CD14-positive monocyte (primary cell): ENCODE measurements around the gene SRCIN1. TPM values are rescaled to one million over a fixed set of nuclear protein-coding genes. Genes with fewer than 3 reads are reported as not detected.

Experiments
- DNase-seq, 3 donors: peaks; one replicate each; pipeline ENCODE4 v3.0.0-alpha.2; 2011 to 2022
- H2AFZ ChIP-seq: 2 replicates; pipeline ENCODE4 v1.6.0; 2012; ENCODE audit warnings: mild to moderate bottlenecking, low read depth, low read length, inconsistent platforms; ENCODE audit not compliant: insufficient read depth, poor library complexity, severe bottlenecking
- H3K27ac ChIP-seq, 2 donors: 1 replicate in 1 of 2; 2 replicates in 1 of 2; pipeline ENCODE4 v1.5.1; 2012 to 2013; ENCODE audit warnings: low read length in 2 of 2, control low read depth in 1 of 2, inconsistent platforms in 1 of 2, low read depth in 1 of 2, mild to moderate bottlenecking in 1 of 2
- H3K27me3 ChIP-seq, 2 donors: one replicate each; pipeline versions ENCODE4 v1.6.0 to v1.6.1; 2011 to 2013; ENCODE audit warnings: low read length in 2 of 2; ENCODE audit not compliant: control insufficient read depth in 2 of 2, insufficient read depth in 2 of 2
- H3K36me3 ChIP-seq, 2 donors: replicated peaks in 1 of 2; 1 replicate in 1 of 2; 2 replicates in 1 of 2; pipeline versions ENCODE4 v1.5.1 to v1.6.1; 2012 to 2013; ENCODE audit warnings: low read length in 2 of 2, control low read depth in 1 of 2, inconsistent platforms in 1 of 2, mild to moderate bottlenecking in 1 of 2; ENCODE audit not compliant: insufficient read depth in 2 of 2, control insufficient read depth in 1 of 2
- H3K4me1 ChIP-seq, 2 donors: 1 replicate in 1 of 2; 2 replicates in 1 of 2; pipeline versions ENCODE4 v1.5.1 to v1.6.1; 2012 to 2013; ENCODE audit warnings: low read length in 2 of 2, control low read depth in 1 of 2, inconsistent platforms in 1 of 2, mild to moderate bottlenecking in 1 of 2, moderate library complexity in 1 of 2; ENCODE audit not compliant: insufficient read depth in 2 of 2, control insufficient read depth in 1 of 2
- H3K4me2 ChIP-seq: replicated peaks from 2 replicates; pipeline ENCODE3; 2012; ENCODE audit warnings: low read length, moderate library complexity, mild to moderate bottlenecking; ENCODE audit not compliant: poor library complexity, severe bottlenecking; ENCODE audit errors: extremely low read depth
- H3K4me3 ChIP-seq, 3 experiments: fragments of 200-600 bp in 1 of 3; sonication (generic) in 1 of 3; replicated peaks in 1 of 3; 1 replicate in 2 of 3; 2 replicates in 1 of 3; pipeline ENCODE4 v1.5.1; 2011 to 2013; ENCODE audit warnings: low read length in 3 of 3, mild to moderate bottlenecking in 3 of 3, control low read depth in 2 of 3, low read depth in 2 of 3, inconsistent platforms in 1 of 3, moderate library complexity in 1 of 3
- H3K79me2 ChIP-seq: 2 replicates; pipeline ENCODE4 v1.6.0; 2012; ENCODE audit warnings: mild to moderate bottlenecking, control low read depth, inconsistent platforms, low read length, moderate library complexity; ENCODE audit not compliant: insufficient read depth
- H3K9ac ChIP-seq: 2 replicates; pipeline ENCODE4 v1.6.0; 2017; ENCODE audit warnings: low read length, mild to moderate bottlenecking; ENCODE audit not compliant: insufficient read depth, poor library complexity, severe bottlenecking
- H3K9me3 ChIP-seq, 2 donors: replicated peaks in 1 of 2; 1 replicate in 1 of 2; 2 replicates in 1 of 2; pipeline versions ENCODE4 v1.5.1 to v1.6.1; 2012 to 2013; ENCODE audit warnings: low read length in 2 of 2, control low read depth in 1 of 2; ENCODE audit not compliant: control insufficient read depth in 1 of 2, insufficient read depth in 1 of 2
- H4K20me1 ChIP-seq: 2 replicates; pipeline ENCODE4 v1.6.0; 2012; ENCODE audit warnings: mild to moderate bottlenecking, low read length, control low read depth, moderate library complexity; ENCODE audit not compliant: insufficient read depth
- H3K27ac Mint-ChIP-seq, 7 donors: one replicate each; pipeline ENCODE4 v1.8.0; 2020; ENCODE audit warnings: mild to moderate bottlenecking in 7 of 7, mixed read lengths in 7 of 7, moderate library complexity in 6 of 7, inconsistent platforms in 2 of 7
- H3K27me3 Mint-ChIP-seq, 3 donors: one replicate each; pipeline ENCODE4 v1.8.0; 2021 to 2022; ENCODE audit warnings: low read depth in 3 of 3, mild to moderate bottlenecking in 3 of 3, mixed read lengths in 3 of 3, moderate library complexity in 3 of 3, inconsistent platforms in 1 of 3
- H3K36me3 Mint-ChIP-seq, 2 donors: one replicate each; pipeline ENCODE4 v1.8.0; 2020; ENCODE audit warnings: mixed read lengths in 2 of 2, inconsistent platforms in 1 of 2, mild to moderate bottlenecking in 1 of 2
- H3K4me1 Mint-ChIP-seq: one replicate; pipeline ENCODE4 v1.8.0; 2020; ENCODE audit warnings: mild to moderate bottlenecking, mixed read lengths
- H3K4me3 Mint-ChIP-seq, 2 donors: one replicate each; pipeline ENCODE4 v1.8.0; 2020; ENCODE audit warnings: mild to moderate bottlenecking in 2 of 2, mixed read lengths in 2 of 2, moderate library complexity in 1 of 2
- H3K9me3 Mint-ChIP-seq, 7 donors: one replicate each; pipeline ENCODE4 v1.8.0; 2020 to 2022; ENCODE audit warnings: mixed read lengths in 7 of 7, mild to moderate bottlenecking in 6 of 7, moderate library complexity in 6 of 7, inconsistent platforms in 2 of 7
- WGBS: methylation state at CpG from one replicate; pipeline ENCODE4 v1.1.5; 2013; ENCODE audit warnings: missing lambda C conversion rate; ENCODE audit not compliant: insufficient coverage; 5-methylcytosine and 5-hydroxymethylcytosine counted together
- intact Hi-C, 2 donors: fragments of 100-400 bp; cut with micrococcal nuclease; formaldehyde crosslinking; loops; one replicate each; pipeline versions ENCODE4 v1.15.0 to v1.15.1; 2023
- polyA plus RNA-seq, 3 donors: library from polyadenylated mRNA; depleted of rRNA in 1 of 3; unstranded in 2 of 3; stranded (reverse) in 1 of 3; fragments of 300-500 nt in 2 of 3; fragments of >200 nt in 1 of 3; fragmentation: Illumina TruSeq in 2 of 3; gene quantifications; 1 replicate in 2 of 3; 2 replicates in 1 of 3; pipeline ENCODE4 v1.2.3, GENCODE V29; 2012 to 2021
- TF ChIP-seq, protein P1 (sequence below): fragments of 200-600 bp; IDR thresholded peaks from one replicate; pipeline ENCODE4 v1.8.0; 2022; ENCODE audit warnings: antibody characterized with exemption, mild to moderate bottlenecking

SRCIN1 gene
- polyA plus RNA-seq, 3 donors, result 0.01 TPM; not detected in 2

DNA sequence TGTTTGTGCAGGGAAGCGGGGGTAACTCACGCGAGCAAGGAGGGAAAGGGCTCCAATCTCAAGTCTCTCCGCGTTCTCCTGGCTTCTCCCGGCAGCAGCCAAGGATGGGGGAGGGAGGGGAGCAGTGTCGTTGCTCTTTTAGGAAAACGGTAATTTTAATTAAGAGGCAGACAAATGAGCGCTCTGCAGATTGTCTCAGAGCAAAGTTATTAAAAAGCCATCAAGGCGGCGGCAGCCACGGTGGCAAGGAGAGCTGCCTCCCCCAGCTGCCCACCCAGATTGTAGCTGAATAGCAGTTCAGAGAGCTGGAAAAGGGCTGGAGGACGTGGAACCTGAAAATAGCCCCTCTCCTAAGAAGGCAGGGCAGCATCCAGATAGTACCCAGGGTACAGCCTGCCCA, 11.6 kb downstream of the SRCIN1 start:
- 81% methylated on average over 6 of the region's 13 CpGs for WGBS

DNA sequence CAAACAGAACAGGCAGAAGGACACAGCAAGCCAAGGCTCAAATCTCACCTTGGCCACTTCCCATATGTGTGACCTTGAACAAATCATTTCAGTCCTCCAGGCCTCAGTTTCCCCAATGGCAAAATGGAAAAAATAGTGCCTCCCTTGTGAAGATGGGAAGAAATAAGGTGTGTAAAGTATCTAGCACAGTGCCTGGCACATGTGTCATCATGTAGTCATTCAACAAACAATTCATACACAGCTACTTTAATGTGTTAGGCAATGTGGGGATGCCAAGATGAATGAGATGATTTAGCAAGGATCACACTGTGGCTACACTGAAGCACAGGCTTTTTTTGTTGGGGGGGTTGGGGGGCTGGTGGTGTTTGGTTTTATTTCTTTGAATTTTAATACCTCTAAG, 13.3 kb downstream of the SRCIN1 start:
- H3K4me3 ChIP-seq, result no peak overlapping the region
- peaks cover 12 to 25% of the 10 kb centered on the region in 2 donors for H3K9me3 ChIP-seq
- no peak for DNase-seq
- H3K4me2 ChIP-seq, result no peak overlapping the region
- Mint-ChIP-seq H3K36me3 (peaks cover 4 to 6% of the 10 kb centered on the region in 2 donors), H3K4me1 (peaks cover 32% of the 10 kb centered on the region), H3K27me3 (peaks cover 85 to 99% (median 99%) of the 10 kb centered on the region in 3 donors), H3K9me3 (peaks cover 6 to 30% (median 12%) of the 10 kb centered on the region in 7 donors), H3K27ac (peak overlapping the region in 1 of 7 donors; percentile 9), H3K4me3 (peak overlapping the region in 1 of 2 donors; percentile 82)
- peaks cover 19 to 32% of the 10 kb centered on the region in 2 donors for H3K4me1 ChIP-seq
- H4K20me1 ChIP-seq, result peaks cover 19% of the 10 kb centered on the region
- no peak overlapping the region for H3K9ac ChIP-seq
- TF ChIP-seq, protein P1, sequence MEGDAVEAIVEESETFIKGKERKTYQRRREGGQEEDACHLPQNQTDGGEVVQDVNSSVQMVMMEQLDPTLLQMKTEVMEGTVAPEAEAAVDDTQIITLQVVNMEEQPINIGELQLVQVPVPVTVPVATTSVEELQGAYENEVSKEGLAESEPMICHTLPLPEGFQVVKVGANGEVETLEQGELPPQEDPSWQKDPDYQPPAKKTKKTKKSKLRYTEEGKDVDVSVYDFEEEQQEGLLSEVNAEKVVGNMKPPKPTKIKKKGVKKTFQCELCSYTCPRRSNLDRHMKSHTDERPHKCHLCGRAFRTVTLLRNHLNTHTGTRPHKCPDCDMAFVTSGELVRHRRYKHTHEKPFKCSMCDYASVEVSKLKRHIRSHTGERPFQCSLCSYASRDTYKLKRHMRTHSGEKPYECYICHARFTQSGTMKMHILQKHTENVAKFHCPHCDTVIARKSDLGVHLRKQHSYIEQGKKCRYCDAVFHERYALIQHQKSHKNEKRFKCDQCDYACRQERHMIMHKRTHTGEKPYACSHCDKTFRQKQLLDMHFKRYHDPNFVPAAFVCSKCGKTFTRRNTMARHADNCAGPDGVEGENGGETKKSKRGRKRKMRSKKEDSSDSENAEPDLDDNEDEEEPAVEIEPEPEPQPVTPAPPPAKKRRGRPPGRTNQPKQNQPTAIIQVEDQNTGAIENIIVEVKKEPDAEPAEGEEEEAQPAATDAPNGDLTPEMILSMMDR, result no peak
- no peak overlapping the region for H2AFZ ChIP-seq
- peaks cover 77 to 89% of the 10 kb centered on the region in 2 donors for H3K27me3 ChIP-seq
- intact Hi-C loops, result no loop called here
- H3K27ac ChIP-seq, result no peak overlapping the region
- H3K79me2 ChIP-seq, result no peaks in the 10 kb centered on the region
- H3K36me3 ChIP-seq, result no peaks in the 10 kb centered on the region

More for the DNA sequence above, 11.6 kb downstream of the SRCIN1 start:
- no peak for DNase-seq
- no peak overlapping the region for H3K4me3 ChIP-seq
- TF ChIP-seq, protein P1, result no peak
- peaks cover 24% of the 10 kb centered on the region for H4K20me1 ChIP-seq
- Mint-ChIP-seq H3K4me3 (peak overlapping the region in 1 of 2 donors; percentile 82), H3K27ac (peak overlapping the region in 1 of 7 donors; percentile 64), H3K9me3 (peaks cover 6 to 31% (median 12%) of the 10 kb centered on the region in 7 donors), H3K27me3 (peaks cover 85 to 99% (median 99%) of the 10 kb centered on the region in 3 donors), H3K4me1 (peaks cover 26% of the 10 kb centered on the region), H3K36me3 (no peaks in the 10 kb centered on the region)
- H3K4me1 ChIP-seq, result peaks cover 19 to 23% of the 10 kb centered on the region in 2 donors
- peaks cover 12 to 16% of the 10 kb centered on the region in 2 donors for H3K9me3 ChIP-seq
- no peak overlapping the region for H3K9ac ChIP-seq
- no peak overlapping the region for H3K27ac ChIP-seq
- no peaks in the 10 kb centered on the region for H3K36me3 ChIP-seq
- H3K79me2 ChIP-seq, result no peaks in the 10 kb centered on the region
- no peak overlapping the region for H3K4me2 ChIP-seq
- intact Hi-C loops, result no loop called here
- peaks cover 78 to 89% of the 10 kb centered on the region in 2 donors for H3K27me3 ChIP-seq
- H2AFZ ChIP-seq, result no peak overlapping the region
